HG02759 (cell line): ENCODE results near the gene LARGE2.

Experiments used
- ATAC-seq: cut with Tn5 transposase; IDR thresholded peaks from one replicate; pipeline ENCODE4 v1.9.1; 2021; ENCODE audit warnings: mild to moderate bottlenecking, moderate library complexity; ENCODE audit not compliant: unreplicated experiment

The LARGE2 gene

DNA sequence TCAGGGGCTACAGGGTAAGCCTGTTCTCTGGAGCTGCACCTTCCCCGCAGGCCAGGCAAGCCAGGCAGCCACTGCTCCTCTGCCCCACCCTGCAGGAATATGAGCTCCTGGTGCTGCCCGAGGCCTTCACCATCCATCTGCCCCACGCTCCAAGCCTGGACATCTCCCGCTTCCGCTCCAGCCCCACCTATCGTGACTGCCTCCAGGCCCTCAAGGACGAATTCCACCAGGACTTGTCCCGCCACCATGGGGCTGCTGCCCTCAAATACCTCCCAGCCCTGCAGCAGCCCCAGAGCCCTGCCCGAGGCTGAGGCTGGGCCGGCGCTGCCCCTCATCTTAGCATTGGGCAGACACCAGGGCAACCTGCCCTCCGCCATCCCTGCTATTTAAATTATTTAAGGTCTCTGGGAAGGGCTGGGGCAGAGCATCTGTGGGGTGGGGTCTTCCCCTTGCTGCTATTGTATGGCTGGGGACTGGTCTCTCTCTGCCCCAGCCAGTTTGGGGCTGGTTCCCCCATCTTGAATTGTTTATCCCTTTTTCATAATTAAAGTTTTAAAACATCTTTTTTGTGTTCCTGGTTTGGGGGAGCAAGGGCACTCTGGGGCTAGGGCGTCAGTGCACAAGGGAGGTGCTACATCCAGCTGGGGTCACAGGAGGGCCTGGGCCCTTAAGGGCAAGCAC lies 6.2 kb downstream of the LARGE2 start:
- ATAC-seq = no peak

DNA sequence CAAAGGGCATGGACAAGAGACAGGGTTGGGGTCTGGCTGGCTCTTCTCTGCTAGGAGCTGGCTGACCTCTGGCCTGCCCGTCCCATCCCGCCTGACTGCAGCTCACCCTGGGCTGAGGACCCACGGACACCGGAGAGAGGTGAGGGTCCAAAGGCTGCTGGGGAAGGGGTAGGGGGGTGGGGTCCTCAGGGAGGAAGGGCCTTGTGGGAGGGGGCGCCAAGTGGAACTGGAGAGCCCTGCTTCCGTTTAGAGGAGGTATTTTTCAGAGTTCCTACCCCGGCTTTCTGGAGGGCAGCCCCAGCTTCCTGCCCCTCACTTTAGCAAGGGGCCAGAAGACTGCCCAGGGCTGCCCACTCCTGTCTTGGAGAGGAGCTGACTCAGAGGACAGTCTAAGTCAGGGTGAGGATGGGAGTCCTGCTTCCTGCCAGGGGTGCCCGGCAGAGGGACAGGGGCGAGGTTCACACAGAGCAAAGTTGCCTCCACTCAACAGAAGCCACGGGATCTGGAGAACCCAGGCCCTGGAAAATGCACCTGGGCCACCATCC lies 7.1 kb downstream of the LARGE2 start:
- ATAC-seq = peak; percentile 8

DNA sequence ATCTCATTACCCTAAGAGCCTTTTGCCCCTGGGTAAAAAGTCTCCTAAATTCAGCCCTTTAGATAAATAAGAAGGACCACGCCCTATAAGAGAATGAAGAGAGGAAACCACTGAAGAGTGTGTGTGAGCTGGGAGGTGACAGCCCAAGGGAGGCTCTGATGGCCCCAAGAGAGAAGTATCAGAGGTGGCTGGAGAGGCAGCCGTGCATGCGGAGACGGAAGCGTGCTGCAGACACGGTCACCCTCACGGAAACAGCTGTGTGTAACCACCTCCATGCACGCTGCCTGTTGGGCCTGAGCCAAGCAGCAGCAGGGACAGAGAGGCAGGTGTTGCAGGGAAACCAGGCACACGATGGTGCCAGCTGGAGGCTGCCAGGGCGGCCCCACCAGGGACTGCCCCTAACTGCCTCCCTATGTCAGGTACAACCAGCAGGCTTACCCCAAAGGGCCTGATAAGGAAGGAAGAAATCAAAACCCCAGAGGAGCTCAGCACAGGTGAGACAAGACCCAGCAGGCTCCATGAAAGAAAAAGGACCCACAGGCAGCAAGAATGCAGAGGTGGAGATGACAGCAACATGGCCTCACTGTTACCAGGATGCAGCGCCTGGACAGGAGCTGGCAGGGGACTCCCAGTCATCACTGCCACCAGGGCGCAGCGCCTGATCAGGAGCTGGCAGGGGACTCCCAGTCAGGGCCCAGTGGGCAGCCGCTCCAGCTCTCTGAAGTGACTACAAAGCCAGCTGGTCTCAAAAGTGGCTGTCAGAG lies 7.8 kb downstream of the LARGE2 start:
- ATAC-seq = peak; percentile 94

DNA sequence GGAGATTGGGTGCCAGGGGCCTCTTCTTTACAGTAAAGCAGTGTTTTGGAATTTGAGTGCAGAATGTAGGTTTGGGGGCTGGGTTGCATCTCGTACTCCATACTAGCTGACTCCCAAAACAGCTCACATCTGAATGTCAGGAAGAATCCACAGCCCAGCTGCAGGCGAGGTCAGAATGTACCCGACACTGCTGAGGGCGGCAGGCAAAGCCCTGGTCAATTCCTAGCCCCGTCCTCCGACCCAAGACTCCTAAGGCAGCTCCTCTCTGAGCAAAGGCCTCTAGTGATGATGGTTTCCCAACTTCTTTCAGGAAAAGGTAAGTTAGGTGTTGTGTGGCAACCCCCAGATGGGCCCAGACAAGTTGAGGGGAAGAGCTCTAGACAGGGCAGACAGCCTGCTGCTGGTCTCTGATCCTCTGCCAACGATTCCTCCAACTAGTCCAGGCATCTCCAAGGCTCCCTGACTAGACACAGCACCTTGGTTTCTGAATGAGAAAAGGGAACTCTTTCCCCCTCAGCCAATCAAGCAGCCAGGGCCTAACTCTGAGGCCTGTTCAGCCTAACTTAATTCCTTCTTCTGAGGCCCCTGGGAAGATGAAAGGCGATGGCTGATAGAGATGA lies 8.6 kb downstream of the LARGE2 start:
- no peak for ATAC-seq

DNA sequence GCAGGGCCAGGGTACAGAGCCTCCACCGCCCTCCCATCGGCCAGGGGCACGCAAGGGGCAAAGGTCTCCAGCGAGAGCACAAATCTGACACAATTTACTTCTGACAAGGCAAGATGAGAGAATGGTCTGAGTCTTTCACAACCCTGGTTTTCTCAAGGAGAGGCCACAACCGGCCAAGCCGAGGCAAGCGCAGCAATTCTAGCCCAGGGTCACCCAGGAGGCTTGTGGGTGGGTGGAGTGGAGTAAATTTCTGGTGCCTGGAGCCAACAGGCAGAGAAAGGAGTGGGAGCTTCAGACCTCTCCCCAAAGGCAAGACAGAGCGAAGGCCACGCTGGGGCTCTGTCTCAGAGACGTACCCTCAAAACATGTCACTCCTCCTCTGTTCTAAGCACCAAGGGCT lies 9.3 kb downstream of the LARGE2 start:
- no peak for ATAC-seq

DNA sequence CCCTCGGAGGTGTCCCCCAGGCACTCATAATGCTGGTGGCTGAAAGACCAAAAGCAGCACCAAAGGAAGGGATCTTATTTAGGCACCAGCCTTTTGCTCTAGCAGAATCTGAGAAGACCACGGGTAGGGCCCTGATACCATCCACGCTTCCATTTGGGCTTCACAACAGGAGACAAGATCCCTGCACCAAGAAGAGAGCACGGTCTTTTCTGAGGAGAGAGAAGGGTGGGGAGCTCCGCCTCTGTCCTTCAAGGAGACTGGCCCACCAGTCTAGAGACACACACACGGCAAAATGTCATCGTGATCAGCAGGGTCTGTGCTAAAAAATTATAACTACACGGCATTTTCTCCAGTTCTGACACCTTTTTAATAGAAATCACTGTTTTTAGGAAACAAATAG lies 9.8 kb downstream of the LARGE2 start:
- no peak for ATAC-seq

DNA sequence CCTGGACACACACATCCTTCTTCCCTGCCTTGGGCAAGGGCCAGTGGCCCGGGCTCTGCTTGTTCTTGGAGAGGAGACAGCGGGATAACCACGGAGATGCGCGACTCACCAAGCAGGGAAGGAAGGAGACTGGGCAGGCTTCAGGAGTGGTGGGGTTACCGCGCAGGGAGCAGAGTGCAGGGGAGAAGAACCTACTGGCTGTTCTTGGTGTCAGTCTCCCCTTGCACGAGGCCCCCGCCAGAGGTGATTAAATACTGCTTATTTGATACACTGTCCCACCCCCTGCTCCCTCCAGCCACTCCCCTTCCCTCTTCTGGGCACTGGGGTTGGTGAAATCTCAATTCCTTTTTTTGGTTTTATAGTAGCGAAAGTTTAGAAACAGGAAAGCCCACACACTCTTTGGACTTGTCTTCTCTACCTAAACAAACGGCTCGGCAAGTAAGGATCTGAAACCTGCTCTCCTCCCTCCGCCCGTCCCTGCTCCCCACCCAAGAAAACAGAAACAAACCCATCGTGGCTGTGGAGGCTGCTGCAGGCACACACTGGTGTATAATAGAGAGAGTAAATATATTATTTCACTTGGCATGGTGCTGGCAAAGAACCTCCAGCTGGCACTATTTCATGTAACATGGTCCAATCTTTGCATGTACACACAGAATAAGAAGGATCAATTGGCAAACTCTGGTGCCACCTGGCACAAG lies 10.8 kb downstream of the LARGE2 start:
- no peak for ATAC-seq

DNA sequence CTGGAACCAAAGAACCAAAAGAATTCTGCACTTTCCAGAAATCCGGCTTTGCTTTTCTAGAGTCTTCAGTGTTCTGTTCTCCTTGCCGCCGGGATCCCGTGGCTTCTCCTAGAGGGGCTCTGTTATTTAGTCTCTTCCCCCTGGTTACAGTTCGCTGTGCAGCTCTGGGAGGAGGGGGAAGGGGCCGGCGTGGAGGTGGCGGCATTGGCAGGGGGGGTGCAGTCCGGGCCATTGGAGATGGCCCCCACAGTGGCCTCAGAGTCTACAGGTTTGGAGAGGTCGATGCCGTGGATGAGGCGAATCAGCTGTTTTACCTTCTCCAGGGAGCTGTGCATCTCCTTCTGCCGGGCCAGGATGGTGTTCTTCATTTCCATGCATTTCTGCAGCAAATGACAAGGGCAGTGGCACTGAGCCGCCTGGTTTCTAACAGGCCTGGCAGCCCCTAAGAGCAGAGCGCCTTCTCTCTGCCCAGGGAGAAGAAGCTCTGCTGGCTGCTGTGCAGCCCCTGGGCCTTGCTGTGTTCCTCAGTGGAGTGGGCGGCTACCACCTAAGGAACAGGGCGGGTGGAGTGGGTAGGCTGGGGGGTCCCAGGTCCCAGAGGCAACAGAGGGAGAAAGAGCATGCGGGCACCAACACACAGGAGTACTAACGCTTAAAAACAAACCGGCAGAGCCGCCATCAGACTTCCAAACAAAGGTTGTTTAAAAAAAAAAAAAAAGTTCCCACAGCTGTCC lies 11.6 kb downstream of the LARGE2 start:
- ATAC-seq = no peak

DNA sequence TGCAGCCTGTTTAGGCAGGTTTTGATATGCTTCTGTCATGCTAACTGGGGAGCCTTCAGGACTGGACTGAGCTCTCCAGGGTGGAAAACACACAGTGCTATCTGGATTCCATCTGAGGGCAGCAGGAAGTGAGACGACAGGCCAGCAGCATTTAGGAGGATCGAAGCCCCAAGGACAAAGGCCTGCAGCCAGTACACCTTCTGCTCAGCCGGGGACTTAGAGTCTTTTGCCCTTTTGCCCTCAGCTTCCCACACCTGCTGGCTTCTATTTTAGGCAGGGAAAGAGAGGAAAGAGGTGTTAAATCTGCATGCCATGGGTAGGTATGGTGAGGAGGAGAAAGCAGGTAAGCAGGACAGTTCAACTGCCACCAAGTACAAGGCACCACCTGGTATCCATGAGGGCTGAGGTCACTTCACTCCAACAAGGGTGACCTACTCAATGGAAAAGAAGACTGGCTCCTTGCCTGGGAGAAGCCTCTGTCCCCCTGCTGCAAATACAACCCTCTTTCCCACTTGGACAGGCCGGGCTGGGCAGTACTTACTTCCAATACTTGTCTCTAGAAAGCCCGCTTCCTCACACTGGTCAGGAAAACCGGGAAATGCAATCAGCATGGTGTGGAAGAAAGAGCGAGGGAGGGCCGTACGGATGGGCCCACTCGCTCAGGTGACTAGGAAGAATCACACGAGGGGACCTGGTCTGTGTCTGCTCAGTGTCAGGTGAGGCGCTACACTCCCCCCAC lies 12.3 kb downstream of the LARGE2 start:
- no peak for ATAC-seq

DNA sequence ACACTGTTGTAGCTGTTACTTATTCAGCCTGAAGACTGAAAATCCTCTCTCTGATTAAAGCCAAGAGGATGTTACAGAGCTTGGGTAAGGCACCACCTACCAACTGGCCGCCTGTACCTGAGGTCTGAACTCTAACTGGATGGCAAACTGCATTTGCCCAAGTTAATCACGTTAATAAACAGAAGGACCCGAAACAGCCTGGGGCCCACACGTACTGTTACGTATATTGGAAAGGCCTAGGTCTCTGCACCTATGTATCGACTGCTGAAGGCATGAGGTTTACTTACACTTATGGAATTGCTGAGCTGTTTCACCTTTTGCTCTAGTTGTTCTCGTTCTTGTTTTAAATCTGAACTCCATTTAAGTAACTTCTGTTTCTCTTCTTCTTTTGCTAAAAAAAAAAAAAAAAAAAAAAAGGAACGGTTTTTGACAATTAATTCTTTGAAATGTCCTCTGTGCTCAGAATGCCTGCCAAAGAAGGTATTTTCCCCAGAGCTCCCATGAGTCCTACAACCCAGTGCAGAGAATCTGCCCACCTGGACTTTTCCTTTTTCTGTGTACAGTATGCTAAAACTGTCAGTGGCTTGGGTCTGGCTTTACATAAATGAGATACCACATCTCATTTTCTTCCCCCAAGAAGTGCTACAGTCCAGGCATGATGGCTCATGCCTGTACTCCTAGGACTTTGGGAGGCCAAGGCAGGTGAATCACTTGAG lies 13.1 kb downstream of the LARGE2 start:
- no peak for ATAC-seq

DNA sequence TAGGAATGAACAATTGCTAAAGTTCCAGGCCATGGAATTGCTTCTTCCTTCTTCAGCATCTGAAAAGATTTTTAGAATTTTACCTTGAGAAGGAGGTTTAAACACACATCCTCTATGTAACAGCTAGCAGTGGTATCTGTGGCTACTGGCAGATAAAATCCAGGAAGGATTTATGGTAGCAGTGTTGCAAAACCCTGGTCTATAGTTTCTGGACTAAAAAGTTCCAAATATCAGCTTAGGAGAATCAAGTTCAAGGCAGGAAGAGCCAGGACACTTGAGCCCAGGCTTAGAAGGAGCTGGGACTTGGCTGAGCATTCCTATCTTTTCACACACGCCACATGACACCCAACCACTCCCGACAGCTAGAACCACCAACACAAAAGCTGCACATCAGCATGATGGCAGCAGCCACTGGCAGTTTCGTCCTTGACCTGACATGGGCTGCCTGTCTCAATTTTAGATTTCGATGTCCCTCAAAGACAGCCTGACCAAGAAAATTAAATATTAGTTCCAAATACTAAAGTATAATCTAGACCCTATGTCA lies 14.1 kb downstream of the LARGE2 start:
- ATAC-seq = no peak

DNA sequence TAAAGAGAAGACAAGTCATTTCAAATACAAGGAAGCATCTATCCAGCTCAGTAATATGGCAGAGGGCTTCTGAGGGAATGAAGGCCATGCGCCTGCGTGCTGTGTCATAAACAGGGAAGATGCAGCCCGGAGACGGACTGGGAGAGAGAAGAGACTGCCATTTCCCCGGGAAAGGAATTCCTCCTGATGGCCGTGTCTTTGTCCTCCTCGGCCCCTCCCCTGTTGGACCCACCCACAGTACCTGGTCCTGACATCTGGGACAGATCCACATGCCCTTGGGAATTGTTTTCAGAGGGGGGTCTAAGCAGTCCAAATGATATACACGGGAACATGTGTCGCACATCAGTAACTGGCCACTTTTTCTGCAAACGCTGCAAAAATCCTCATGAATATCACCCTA lies 15.5 kb downstream of the LARGE2 start:
- ATAC-seq = no peak

DNA sequence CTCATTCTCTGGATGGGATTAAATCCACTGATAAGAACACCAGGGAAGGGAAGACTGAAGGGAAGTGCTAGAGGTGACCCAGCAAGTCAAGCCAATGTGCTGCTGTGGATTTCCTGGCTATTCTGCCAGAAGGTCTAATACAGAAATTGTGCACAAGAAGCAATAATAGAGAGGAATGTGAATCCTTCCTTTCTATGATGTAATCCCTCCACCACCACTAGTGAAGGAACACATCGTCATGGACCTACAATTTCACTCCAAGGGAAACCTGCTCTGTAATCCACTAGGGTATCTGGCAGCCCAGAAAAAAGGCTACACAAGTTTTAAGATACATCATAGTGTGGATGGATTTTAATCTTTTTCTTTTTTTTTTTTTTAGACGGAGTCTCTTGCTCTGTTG lies 17.4 kb downstream of the LARGE2 start:
- no peak for ATAC-seq

DNA sequence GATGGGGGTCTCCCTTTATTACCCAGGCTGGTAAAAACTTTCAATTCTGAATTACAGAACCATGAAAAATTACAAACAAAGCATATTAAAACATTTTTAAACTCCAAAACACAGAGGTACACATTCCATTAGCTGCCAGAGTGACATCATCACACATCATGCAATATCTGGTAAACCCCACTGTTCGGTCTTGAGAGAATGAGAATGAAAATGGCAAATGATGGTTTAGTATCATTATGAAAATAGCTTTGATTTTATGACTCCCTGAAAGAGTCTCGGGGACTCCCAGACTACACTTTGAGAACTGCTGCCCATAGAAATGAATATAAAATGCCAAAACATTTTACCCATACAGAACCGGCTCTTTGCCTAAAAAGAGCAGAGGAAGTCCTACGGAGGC lies 18.8 kb downstream of the LARGE2 start:
- no peak for ATAC-seq

DNA sequence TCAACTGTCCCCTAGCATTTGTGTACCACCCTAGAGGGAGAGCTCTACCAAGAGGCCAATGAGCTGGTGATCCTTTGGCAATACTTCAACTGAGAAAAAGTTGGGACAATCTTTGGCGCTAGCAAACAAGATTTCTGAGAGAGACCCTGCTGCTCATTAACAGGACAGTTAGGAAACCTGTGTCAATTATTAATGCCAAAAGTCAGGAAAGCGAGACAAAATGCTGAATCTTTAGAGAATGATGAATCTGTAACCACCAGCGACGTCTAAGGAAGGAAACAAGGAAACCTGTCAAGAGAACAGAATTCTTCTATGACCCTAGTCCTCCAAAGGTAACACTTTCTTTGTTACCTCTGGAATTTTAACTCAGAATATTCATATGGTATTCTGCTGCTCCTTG lies 19.9 kb downstream of the LARGE2 start:
- ATAC-seq = no peak

DNA sequence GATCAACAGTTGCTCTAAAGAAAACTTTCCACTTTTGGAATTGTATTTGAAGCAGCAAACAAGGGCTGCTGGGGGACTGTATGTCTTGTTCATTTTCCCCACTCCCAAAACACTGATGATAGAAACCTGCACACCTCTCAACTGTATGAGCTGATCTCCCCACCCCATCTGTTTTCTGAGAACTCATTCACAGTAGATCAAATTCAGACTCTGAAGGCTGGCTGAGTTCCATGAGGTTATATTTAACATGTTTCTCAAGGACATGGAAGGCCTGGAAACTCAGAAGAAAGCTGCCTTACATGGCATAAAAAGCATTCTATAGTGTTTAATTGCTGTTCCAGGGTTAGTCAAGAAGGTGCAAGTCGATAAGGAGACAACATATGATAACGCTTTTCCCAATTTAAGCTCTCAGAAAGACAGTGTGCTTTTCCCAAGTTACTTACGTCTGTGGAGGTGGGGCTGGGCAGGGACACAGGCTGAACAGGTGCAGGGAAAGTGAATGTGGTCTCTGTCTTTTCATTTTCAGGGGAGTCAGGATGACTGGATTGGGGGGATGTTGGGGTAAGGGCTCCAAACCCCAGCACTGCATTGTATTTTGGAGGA lies 23.0 kb downstream of the LARGE2 start:
- no peak for ATAC-seq

DNA sequence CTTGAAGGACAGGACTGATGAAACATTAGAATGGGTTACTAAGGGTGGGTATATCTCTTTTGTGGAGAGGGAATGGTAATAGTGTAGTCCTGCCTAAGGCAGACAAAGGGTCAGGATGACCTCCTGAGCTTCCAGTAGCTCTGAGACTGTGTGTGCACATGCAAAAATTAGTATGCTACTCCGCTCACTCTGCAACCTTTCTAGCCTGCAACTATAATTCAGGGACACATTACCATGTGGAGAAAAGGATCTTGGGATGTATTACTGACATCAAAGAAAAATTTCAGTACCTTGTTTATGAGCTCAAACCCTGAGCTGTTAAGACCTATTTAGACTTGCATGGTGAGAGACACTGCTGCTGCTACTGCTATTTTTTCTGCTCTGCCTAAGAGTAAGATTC lies 25.4 kb downstream of the LARGE2 start:
- ATAC-seq = no peak

DNA sequence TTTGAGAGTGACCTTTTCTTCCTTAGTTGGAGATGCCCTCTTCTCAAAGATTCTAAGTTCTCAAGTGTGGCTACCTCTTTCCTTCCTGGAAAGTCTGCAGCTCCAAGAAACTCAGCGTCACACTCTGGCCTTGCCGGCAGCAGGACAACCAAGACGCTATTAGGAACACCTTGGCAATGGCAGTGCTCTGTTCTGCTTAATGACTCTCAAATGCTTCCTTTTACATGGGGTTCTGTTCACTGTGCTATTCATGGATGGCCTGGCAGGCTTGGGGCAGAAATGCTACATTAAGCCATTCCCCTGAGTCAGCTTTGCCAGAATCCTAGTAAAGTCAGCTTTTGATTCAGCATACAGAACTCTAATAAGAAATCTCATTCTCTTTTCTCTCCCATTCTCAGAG lies 25.9 kb downstream of the LARGE2 start:
- ATAC-seq = no peak

DNA sequence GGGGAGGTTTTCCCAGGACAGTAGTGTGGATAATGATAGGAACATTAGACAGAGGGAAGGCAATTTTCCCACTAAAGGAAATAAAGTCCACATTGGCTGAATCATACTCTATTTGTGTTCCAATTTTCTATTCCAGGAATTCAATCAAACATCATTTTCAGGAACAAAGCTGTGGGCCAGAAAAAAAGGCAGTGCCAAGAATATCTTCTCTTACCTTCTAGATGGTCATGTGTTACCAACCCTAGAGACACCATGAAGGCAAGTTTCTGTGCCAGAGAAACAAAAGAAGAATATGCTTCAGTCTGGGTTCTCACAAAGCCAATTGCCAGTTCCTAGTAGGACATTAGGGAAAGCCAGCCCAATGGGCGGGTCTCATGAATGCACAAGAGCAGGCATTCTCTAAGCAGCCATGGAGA lies 27.5 kb downstream of the LARGE2 start:
- ATAC-seq = no peak
